Stomach (tissue), 9 donors: ENCODE measurements around the gene SLC22A31. TPM values are rescaled to one million over a fixed set of nuclear protein-coding genes. Genes with fewer than 3 reads are reported as not detected.
A peak's percentile ranks its signal among the peaks of the same experiment; 100 is the strongest.

Experiments used
- DNase-seq, 2 donors: peaks; one replicate each; pipeline versions ENCODE4 v3.0.0 to v3.0.0-alpha.2; 2013 to 2019
- H3K27ac ChIP-seq, 5 donors: fragments of 200-600 bp in 4 of 5; sonication (generic) in 4 of 5; one replicate each; pipeline ENCODE4 v1.5.1; 2013 to 2019; ENCODE audit warnings: mild to moderate bottlenecking in 1 of 5, moderate library complexity in 1 of 5
- H3K27me3 ChIP-seq, 3 donors: fragments of 200-600 bp; sonication (generic); one replicate each; pipeline ENCODE4 v1.5.1; 2017 to 2019; ENCODE audit warnings: mixed run types in 1 of 3
- H3K36me3 ChIP-seq, 4 donors: fragments of 200-600 bp; sonication (generic); 1 replicate in 3 of 4; 2 replicates in 1 of 4; pipeline ENCODE4 v1.5.1; 2016 to 2019
- H3K4me1 ChIP-seq, 4 donors: fragments of 200-600 bp; sonication (generic); one replicate each; pipeline ENCODE4 v1.5.1; 2016 to 2019
- H3K4me3 ChIP-seq, 4 donors: fragments of 200-600 bp; sonication (generic) in 3 of 4; one replicate each; pipeline ENCODE4 v1.5.1; 2016 to 2019; ENCODE audit warnings: mild to moderate bottlenecking in 1 of 4
- H3K9me3 ChIP-seq, 4 donors: fragments of 200-600 bp; sonication (generic); one replicate each; pipeline ENCODE4 v1.5.1; 2016 to 2019
- EP300 ChIP-seq: sonication (generic); formaldehyde crosslinking; IDR thresholded peaks from one replicate; pipeline ENCODE4 v1.6.1; 2017; ENCODE audit warnings: antibody characterized with exemption
- POLR2A ChIP-seq, 4 donors: fragments of 450-650 bp; IDR thresholded peaks; one replicate each; pipeline ENCODE4 v1.6.1; 2016; ENCODE audit warnings: antibody characterized with exemption in 4 of 4, control low read depth in 2 of 4, mild to moderate bottlenecking in 1 of 4, moderate library complexity in 1 of 4
- POLR2AphosphoS5 ChIP-seq, 3 donors: sonication (generic); formaldehyde crosslinking; IDR thresholded peaks; one replicate each; pipeline ENCODE4 v1.6.1; 2016; ENCODE audit warnings: antibody characterized with exemption in 3 of 3
- WGBS, 5 donors: extraction: QIAGEN DNeasy Blood & Tissue Kit in 3 of 5; methylation state at CpG; one replicate each; pipeline versions ENCODE4 v1.1.5 to v1.1.7; 2013 to 2018; 5-methylcytosine and 5-hydroxymethylcytosine counted together
- intact Hi-C: fragments of 100-400 bp; cut with DNase I; formaldehyde crosslinking; loops from one replicate; pipeline ENCODE4 v1.15.1; 2023; ENCODE audit warnings: low total_unique reads
- polyA plus RNA-seq, 3 donors: library from polyadenylated mRNA; stranded (reverse); fragments of 200-250 nt; gene quantifications; one replicate each; pipeline ENCODE4 v1.2.3, GENCODE V29; 2013
- total RNA-seq, 5 donors: library from RNA; depleted of rRNA; stranded (reverse); fragments of >200 nt; gene quantifications; one replicate each; pipeline versions ENCODE4 v1.1.0 to v1.2.3, GENCODE V29; 2014 to 2016
- TF ChIP-seq, protein P1 (sequence below), 7 experiments: fragments of 450-650 bp in 4 of 7; fragments of 200-600 bp in 3 of 7; sonication (generic) in 3 of 7; IDR thresholded peaks; one replicate each; pipeline ENCODE4 v1.5.1; 2016 to 2019; ENCODE audit warnings: antibody characterized with exemption in 7 of 7, control low read depth in 2 of 7, mild to moderate bottlenecking in 1 of 7
- donor health status: healthy with polysubstance abuse.
- donor health status: Bipolar disorder and iron deficiency.
- donor health status: healthy.

Gene SLC22A31
- total and polyA plus RNA-seq, 8 donors: 1.4 to 6.4 (median 2.8) TPM; not detected in 4

DNA sequence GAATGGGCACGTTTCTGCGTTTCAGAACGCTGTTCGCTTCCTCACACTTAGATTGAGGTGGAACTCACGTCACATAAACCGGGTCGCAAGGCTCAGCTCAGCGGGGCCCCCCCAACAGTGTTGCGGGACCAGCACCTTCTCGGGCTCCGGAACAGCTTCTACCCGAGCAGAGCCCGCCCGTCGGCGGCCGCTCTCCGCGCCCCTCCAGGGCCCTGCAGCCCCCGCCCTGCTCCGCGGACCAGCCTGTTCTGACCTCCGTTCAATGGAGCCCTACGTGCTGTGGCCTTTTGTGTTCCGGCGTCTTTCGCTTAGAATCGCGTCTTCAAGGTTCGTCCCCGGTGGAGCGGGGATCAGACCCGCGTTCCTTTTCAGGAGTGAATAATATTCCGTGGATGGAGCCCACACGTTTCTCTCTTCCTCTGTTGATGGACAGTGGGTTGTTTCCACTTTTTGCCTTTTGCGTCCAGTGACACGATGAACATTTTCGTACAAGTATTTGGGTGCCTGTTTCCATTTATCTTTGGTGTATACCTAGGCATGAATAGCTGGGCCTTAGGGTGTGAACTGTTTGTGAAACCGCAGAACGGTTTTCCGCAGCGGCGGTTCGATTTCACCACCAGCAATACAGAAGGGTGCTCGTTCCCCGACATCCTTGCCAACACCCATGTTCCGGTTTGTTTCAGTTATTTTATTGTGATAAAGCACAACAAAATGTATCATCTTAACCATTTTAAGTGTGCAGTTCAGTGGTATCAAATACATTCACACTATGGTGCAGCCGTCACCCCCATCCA lies 2.3 kb upstream of the SLC22A31 start:
- H3K9me3 ChIP-seq: peaks cover 0 to 7% (median 3%) of the 10 kb centered on the region in 4 donors
- no peak overlapping the region for H3K27ac ChIP-seq
- intact Hi-C loops: no loop called here
- H3K4me3 ChIP-seq: peak overlapping the region; percentile 34 to 45 (median 43)
- no peak for DNase-seq
- no peaks in the 10 kb centered on the region for H3K36me3 ChIP-seq
- H3K27me3 ChIP-seq: peaks cover 6 to 89% (median 48%) of the 10 kb centered on the region in 3 donors
- peaks cover 11 to 29% (median 24%) of the 10 kb centered on the region in 4 donors for H3K4me1 ChIP-seq
- TF ChIP-seq POLR2A (IDR thresholded peaks at IDR 0.05): no peak
- TF ChIP-seq, protein P1, sequence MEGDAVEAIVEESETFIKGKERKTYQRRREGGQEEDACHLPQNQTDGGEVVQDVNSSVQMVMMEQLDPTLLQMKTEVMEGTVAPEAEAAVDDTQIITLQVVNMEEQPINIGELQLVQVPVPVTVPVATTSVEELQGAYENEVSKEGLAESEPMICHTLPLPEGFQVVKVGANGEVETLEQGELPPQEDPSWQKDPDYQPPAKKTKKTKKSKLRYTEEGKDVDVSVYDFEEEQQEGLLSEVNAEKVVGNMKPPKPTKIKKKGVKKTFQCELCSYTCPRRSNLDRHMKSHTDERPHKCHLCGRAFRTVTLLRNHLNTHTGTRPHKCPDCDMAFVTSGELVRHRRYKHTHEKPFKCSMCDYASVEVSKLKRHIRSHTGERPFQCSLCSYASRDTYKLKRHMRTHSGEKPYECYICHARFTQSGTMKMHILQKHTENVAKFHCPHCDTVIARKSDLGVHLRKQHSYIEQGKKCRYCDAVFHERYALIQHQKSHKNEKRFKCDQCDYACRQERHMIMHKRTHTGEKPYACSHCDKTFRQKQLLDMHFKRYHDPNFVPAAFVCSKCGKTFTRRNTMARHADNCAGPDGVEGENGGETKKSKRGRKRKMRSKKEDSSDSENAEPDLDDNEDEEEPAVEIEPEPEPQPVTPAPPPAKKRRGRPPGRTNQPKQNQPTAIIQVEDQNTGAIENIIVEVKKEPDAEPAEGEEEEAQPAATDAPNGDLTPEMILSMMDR (IDR thresholded peaks at IDR 0.05): no peak
- 41 to 61% (median 49%) methylated on average over 38 to 49 of the region's 49 CpGs for WGBS, 5 donors

DNA sequence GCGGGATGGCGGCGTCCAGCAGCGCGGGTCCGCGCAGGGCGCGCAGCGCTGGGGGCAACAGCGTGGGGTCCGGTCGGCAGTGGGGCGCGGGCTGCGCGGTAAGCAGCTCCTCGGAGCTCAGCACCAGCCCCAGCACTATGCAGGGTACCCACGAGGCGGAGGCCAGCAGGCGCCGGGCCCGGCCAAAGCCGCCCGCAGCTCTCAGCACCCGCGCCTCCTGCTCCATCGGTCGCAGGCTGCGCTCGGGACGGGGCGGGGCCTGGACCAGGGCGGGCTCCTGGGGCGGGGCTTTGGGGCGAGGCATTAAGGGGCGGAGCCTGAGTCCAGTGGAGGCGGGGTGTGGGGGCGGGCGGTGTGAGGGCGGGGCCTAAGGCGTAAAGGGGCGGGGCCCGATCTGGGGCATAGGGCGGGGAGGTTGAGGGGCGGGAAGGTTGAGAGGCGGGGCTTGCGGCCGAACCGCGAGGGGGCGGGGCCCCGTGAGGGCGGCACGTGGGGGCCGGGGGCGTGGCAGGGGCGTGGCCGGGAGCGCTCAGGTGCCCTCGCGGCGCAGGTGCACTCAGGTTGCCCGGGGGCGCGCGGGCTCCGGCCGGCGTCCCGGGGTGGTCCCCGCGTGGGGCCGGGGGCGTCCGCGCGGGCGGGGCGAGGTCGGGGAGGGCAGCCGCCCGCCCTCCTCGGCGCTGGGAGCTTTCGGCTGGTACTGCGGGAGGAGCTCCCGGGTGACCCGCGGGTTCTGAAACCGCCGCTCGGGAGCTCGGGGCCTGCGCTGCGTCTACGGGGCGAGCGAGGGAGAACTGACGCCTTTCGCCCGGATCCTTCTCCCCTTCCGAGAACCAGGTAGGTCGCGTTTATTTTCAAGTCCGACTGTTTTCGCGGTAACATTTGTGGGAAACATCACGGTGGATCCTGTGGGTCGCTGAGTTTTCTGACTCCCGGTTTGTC lies 1.4 kb upstream of the SLC22A31 start:
- TF ChIP-seq POLR2A (IDR thresholded peaks at IDR 0.05) (no peak), POLR2AphosphoS5 (IDR thresholded peaks at IDR 0.05) (no peak), EP300 (no peak)
- TF ChIP-seq, protein P1 (IDR thresholded peaks at IDR 0.05): no peak
- Histone ChIP-seq H3K4me3 (peak overlapping the region; percentile 34 to 45 (median 43)), H3K27me3 (peaks cover 6 to 96% (median 48%) of the 10 kb centered on the region in 3 donors), H3K36me3 (no peaks in the 10 kb centered on the region), H3K9me3 (peaks cover 0 to 7% (median 3%) of the 10 kb centered on the region in 4 donors), H3K27ac (peak overlapping the region in 1 of 5 donors; percentile 44), H3K4me1 (peaks cover 11 to 29% (median 24%) of the 10 kb centered on the region in 4 donors)
- DNase-seq: peak; percentile 90 to 91
- intact Hi-C loops: no loop called here
- 1 to 4% (median 2%) methylated on average over 49 to 111 of the region's 111 CpGs; no CpG with 5 or more reads in 1 of the 5 donors for WGBS, 5 donors

DNA sequence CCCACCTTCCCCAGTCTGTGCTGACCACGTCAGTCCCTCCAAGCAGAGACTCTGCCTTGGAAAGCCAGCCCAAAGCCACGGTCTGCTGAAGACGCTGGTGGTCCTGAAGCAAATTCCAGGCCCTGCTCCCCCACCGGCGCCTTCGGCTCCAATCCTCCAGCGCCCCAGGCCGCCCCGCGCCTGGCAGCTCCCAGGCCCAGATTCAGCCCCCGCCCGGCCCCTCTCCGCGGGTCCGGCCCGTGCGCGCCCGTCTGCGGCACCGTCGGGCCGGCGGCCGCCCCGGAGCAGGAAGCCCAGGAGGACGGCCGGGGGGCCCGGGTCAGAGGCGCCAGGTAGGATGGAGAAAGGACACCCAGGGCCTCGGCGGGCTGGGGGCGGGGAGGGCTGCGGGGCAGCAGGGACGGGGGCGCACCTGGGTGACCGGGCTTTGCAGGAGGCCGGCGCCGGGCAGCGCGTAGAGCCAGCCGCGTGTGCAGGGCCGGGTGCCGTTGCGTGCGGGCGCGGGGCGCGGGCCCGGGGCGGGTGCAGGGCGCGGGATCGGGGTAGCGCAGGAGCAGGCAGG lies 594 bp upstream of the SLC22A31 start:
- TF ChIP-seq, protein P1 (IDR thresholded peaks at IDR 0.05): no peak
- TF ChIP-seq POLR2AphosphoS5 (IDR thresholded peaks at IDR 0.05) (no peak), POLR2A (IDR thresholded peaks at IDR 0.05) (no peak), EP300 (no peak)
- DNase-seq: peak in 1 of 2 donors; percentile 23
- H3K9me3 ChIP-seq: peaks cover 0 to 7% (median 3%) of the 10 kb centered on the region in 4 donors
- peaks cover 6 to 93% (median 48%) of the 10 kb centered on the region in 3 donors for H3K27me3 ChIP-seq
- peaks cover 11 to 29% (median 24%) of the 10 kb centered on the region in 4 donors for H3K4me1 ChIP-seq
- H3K36me3 ChIP-seq: no peaks in the 10 kb centered on the region
- H3K27ac ChIP-seq: no peak overlapping the region
- intact Hi-C loops: no loop called here
- peak overlapping the region; percentile 34 to 45 (median 43) for H3K4me3 ChIP-seq
- 2 to 9% (median 4%) methylated on average over 15 to 58 of the region's 58 CpGs; no CpG with 5 or more reads in 1 of the 5 donors for WGBS, 5 donors
